ENCODE measurements around the gene RHOV. TPM values are rescaled to one million over a fixed set of nuclear protein-coding genes. Genes with fewer than 3 reads are reported as not detected.
"Not testable (repeated sequence)": the region's sequence is repeated elsewhere in the genome, so short reads cannot be mapped to it uniquely, and the experiment has no call there.

Gene RHOV
- polyA plus RNA-seq, 2 of the 4 experiments (the other 2 are of a cell fraction), result 7.6 to 13.0 TPM

- H3K4me1 ChIP-seq, result peaks cover 61% of the 10 kb centered on the region
- POLR2A ChIA-PET, result interaction anchor here (1.1 kb wide), 1 partner anchor 9 kb away, joined by 4 read pairs; no protein-coding TSS in a partner anchor
- peak overlapping the region; percentile 52 to 88; a peak in 5 of 6 replicates for H3K27ac ChIP-seq
- 37% methylated on average over 4 of the region's 4 CpGs for WGBS (ENCODE audit: missing lambda C conversion rate)
- H3K9me3 ChIP-seq, result no peaks in the 10 kb centered on the region
- no peak overlapping the region for H3K4me3 ChIP-seq
- FAIRE-seq, result no peak
- peak overlapping the region; percentile 25; the same call in 1 of the 3 replicates for H3K4me2 ChIP-seq
- no peak for ATAC-seq
- CTCF ChIA-PET, result interaction anchor here (0.8 kb wide), 1 partner anchor 30 kb away, joined by 5 read pairs; the partner anchor contains the start of gene VPS18
- peak; percentile 17 for TF ChIP-seq ZFP36 (IDR thresholded peaks at IDR 0.05; ENCODE audit: borderline replicate concordance, partially characterized antibody)
- no peak for TF ChIP-seq BHLHE40 (IDR thresholded peaks at IDR 0.05; ENCODE audit: low read depth, low read length)
- TF ChIP-seq HOXB5 (CRISPR knock-in tag; IDR thresholded peaks at IDR 0.05), result no peak
- peak in 1 of 2 experiments; percentile 34 for DNase-seq (ENCODE audit: low read depth in 1 of 2, low spot score in 1 of 2)
Measured at GRCh38 chr15:40863660-40864270, 10.3 kb downstream of the RHOV start.

GRCh38 chr15:40861147-40861546 lies 12.9 kb downstream of the RHOV start:
- not testable (repeated sequence) for H3K9me3 ChIP-seq; ATAC-seq; H3K4me3 ChIP-seq; DNase-seq (ENCODE audit: low read depth in 1 of 2, low spot score in 1 of 2); H3K4me2 ChIP-seq; FAIRE-seq
- H3K4me1 ChIP-seq, result peaks cover 69% of the 10 kb centered on the region
- H3K27ac ChIP-seq, result peak overlapping the region; percentile 13 to 88; a peak in 3 of 6 replicates
- 71% methylated on average over 4 of the region's 4 CpGs for whole genome bisulfite sequencing (ENCODE audit: missing lambda C conversion rate)
- POLR2A ChIA-PET, result interaction anchor here (1.0 to 1.6 kb wide), 2 partner anchors 12 kb away, joined by 4 to 5 read pairs; no protein-coding TSS in a partner anchor
- CTCF ChIA-PET, result interaction anchor here (6.9 to 9.3 kb wide), 3 partner anchors 14 to 39 kb away, joined by 82 to 254 read pairs (median 156); partner anchors contain the start of genes SPINT1 and VPS18

GRCh38 chr15:40859206-40859851 lies 14.7 kb downstream of the RHOV start:
- FAIRE-seq (no peak), DNase-seq (ENCODE audit: low read depth in 1 of 2, low spot score in 1 of 2) (peak; percentile 82 to 88), ATAC-seq (peak; percentile 89 to 93)
- peaks cover 56% of the 10 kb centered on the region for H3K4me1 ChIP-seq
- POLR2A ChIA-PET, result interaction anchor here (1.0 to 1.9 kb wide), 4 partner anchors 11 to 35 kb away, joined by 4 to 17 read pairs (median 9); partner anchors contain the start of genes RHOV and VPS18
- no peaks in the 10 kb centered on the region for H3K9me3 ChIP-seq
- H3K27ac ChIP-seq, result peak overlapping the region in 1 of 2 experiments; percentile 61; a peak in 3 of 6 replicates
- TF ChIP-seq CBX2 (IDR thresholded peaks at IDR 0.05; ENCODE audit: borderline replicate concordance, low read depth), result no peak
- no peak for TF ChIP-seq NFE2L2 (conservative IDR thresholded peaks at IDR 0.05; ENCODE audit: low read length)
- 0 out of 2 replicates have a peak, but pooled peaks have one; percentile 26 for TF ChIP-seq USF2 (IDR thresholded peaks at IDR 0.05)
- no peak for TF ChIP-seq TP53 (CRISPR knock-in tag; IDR thresholded peaks at IDR 0.05)
- TF ChIP-seq RAD21 (conservative IDR thresholded peaks at IDR 0.05 in 1 of 2, IDR thresholded peaks at IDR 0.05 in 1 of 2), result peak; percentile 57 to 62; a peak in 4 of 5 replicates
- no peak for TF ChIP-seq CHD4 (IDR thresholded peaks at IDR 0.05; ENCODE audit: borderline replicate concordance)
- no peak for TF ChIP-seq MAFK (IDR thresholded peaks at IDR 0.05; ENCODE audit: partially characterized antibody)
- no peak for TF ChIP-seq RNF2 (IDR thresholded peaks at IDR 0.05; ENCODE audit: borderline replicate concordance, low read depth)
- TF ChIP-seq JUNB (IDR thresholded peaks at IDR 0.05), result no peak
- TF ChIP-seq FOSL2 (IDR thresholded peaks at IDR 0.05), result no peak
- no peak for TF ChIP-seq FOSL2 (CRISPR knock-in tag; IDR thresholded peaks at IDR 0.05)
- TF ChIP-seq MAX (IDR thresholded peaks at IDR 0.05), result peak; percentile 31; the same call in 1 of the 2 replicates
- no peak for TF ChIP-seq HOXB13 (CRISPR knock-in tag; IDR thresholded peaks at IDR 0.05; ENCODE audit: low read depth)
- no peak for TF ChIP-seq RARB (CRISPR knock-in tag; IDR thresholded peaks at IDR 0.05)
- TF ChIP-seq HES2 (IDR thresholded peaks at IDR 0.05), result no peak
- peak; percentile 66 for TF ChIP-seq CTCF (IDR thresholded peaks at IDR 0.05)
- no peak for TF ChIP-seq ATOH8 (CRISPR knock-in tag; IDR thresholded peaks at IDR 0.05; ENCODE audit: low read depth)
- peak; percentile 50 for TF ChIP-seq SMC3 (IDR thresholded peaks at IDR 0.05)
- H3K4me3 ChIP-seq, result no peak overlapping the region
- WGBS (ENCODE audit: missing lambda C conversion rate), result 42% methylated on average over 17 of the region's 18 CpGs
- H3K4me2 ChIP-seq, result peak overlapping the region; percentile 48; the same call in 2 of the 3 replicates
- CTCF ChIA-PET, result interaction anchor here (0.5 to 9.3 kb wide), 22 partner anchors 12 to 1244 kb away, joined by 3 to 254 read pairs (median 4); partner anchors contain the start of genes RAD51, SPINT1 and VPS18

Data from A549 (cell line).